ENCODE results near the gene ZFR.

The ZFR gene

GRCh38 chr5:32420506-32420905 lies 24.0 kb downstream of the ZFR start:
- ATAC-seq, result peak; percentile 88
- TF ChIP-seq RARB (CRISPR knock-in tag; IDR thresholded peaks at IDR 0.05) (no peak), ZC3H10 (CRISPR knock-in tag; IDR thresholded peaks at IDR 0.05) (no peak), ZFP30 (CRISPR knock-in tag; IDR thresholded peaks at IDR 0.05) (no peak), TCF4 (CRISPR knock-in tag; IDR thresholded peaks at IDR 0.05; ENCODE audit: borderline replicate concordance) (no peak), ZNF70 (CRISPR knock-in tag; IDR thresholded peaks at IDR 0.05) (no peak), ZFP3 (CRISPR knock-in tag; IDR thresholded peaks at IDR 0.05) (no peak)

DNA sequence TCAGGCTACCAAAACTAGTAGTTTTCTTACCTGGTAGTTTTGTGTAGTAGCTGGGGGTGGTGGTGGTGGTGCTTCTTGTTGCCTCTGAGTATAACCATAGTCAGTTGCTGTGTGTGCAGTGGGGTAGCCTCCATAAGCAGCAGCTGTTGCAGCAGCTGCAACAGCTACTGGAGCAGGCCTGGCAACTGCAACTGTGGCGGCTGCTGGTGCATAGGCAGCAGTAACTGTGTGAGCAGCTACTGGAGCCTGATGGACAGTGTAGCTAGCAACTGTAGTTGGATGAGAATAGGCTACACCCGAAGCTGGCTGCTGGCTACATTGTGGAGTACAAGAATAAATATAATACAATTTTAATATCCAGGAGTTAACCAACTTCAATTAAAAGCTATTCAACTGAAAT lies 24.7 kb downstream of the ZFR start:
- ATAC-seq, result no peak; the same call in 2 of the 3 replicates
- TF ChIP-seq TOX (CRISPR knock-in tag; IDR thresholded peaks at IDR 0.05; ENCODE audit: borderline replicate concordance), result no peak

- ATAC-seq, result peak; percentile 51
- TF ChIP-seq, protein P1, sequence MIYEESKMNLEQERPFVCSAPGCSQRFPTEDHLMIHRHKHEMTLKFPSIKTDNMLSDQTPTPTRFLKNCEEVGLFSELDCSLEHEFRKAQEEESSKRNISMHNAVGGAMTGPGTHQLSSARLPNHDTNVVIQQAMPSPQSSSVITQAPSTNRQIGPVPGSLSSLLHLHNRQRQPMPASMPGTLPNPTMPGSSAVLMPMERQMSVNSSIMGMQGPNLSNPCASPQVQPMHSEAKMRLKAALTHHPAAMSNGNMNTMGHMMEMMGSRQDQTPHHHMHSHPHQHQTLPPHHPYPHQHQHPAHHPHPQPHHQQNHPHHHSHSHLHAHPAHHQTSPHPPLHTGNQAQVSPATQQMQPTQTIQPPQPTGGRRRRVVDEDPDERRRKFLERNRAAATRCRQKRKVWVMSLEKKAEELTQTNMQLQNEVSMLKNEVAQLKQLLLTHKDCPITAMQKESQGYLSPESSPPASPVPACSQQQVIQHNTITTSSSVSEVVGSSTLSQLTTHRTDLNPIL (CRISPR knock-in tag; IDR thresholded peaks at IDR 0.05; ENCODE audit: low read depth), result no peak
- no peak for TF ChIP-seq ZNF70 (CRISPR knock-in tag; IDR thresholded peaks at IDR 0.05)
- TF ChIP-seq ZFP3 (CRISPR knock-in tag; IDR thresholded peaks at IDR 0.05), result no peak
- TF ChIP-seq BACH2 (CRISPR knock-in tag; IDR thresholded peaks at IDR 0.05; ENCODE audit: borderline replicate concordance), result no peak
- no peak for TF ChIP-seq ESRRG (CRISPR knock-in tag; IDR thresholded peaks at IDR 0.05)
- TF ChIP-seq ZFP30 (CRISPR knock-in tag; IDR thresholded peaks at IDR 0.05), result no peak
- TF ChIP-seq RARB (CRISPR knock-in tag; IDR thresholded peaks at IDR 0.05), result no peak
- TF ChIP-seq PPARA (CRISPR knock-in tag; IDR thresholded peaks at IDR 0.05; ENCODE audit: borderline replicate concordance), result no peak
- TF ChIP-seq CSDC2 (CRISPR knock-in tag; IDR thresholded peaks at IDR 0.05), result no peak
- TF ChIP-seq, protein P2, sequence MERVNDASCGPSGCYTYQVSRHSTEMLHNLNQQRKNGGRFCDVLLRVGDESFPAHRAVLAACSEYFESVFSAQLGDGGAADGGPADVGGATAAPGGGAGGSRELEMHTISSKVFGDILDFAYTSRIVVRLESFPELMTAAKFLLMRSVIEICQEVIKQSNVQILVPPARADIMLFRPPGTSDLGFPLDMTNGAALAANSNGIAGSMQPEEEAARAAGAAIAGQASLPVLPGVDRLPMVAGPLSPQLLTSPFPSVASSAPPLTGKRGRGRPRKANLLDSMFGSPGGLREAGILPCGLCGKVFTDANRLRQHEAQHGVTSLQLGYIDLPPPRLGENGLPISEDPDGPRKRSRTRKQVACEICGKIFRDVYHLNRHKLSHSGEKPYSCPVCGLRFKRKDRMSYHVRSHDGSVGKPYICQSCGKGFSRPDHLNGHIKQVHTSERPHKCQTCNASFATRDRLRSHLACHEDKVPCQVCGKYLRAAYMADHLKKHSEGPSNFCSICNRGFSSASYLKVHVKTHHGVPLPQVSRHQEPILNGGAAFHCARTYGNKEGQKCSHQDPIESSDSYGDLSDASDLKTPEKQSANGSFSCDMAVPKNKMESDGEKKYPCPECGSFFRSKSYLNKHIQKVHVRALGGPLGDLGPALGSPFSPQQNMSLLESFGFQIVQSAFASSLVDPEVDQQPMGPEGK (CRISPR knock-in tag; IDR thresholded peaks at IDR 0.05; ENCODE audit: borderline replicate concordance), result no peak
- no peak for TF ChIP-seq TOX (CRISPR knock-in tag; IDR thresholded peaks at IDR 0.05; ENCODE audit: borderline replicate concordance)
- no peak for TF ChIP-seq ZC3H10 (CRISPR knock-in tag; IDR thresholded peaks at IDR 0.05)
- TF ChIP-seq GLIS3 (CRISPR knock-in tag; IDR thresholded peaks at IDR 0.05), result no peak
- TF ChIP-seq ZNF8 (CRISPR knock-in tag; IDR thresholded peaks at IDR 0.05), result no peak
- TF ChIP-seq, protein P3, sequence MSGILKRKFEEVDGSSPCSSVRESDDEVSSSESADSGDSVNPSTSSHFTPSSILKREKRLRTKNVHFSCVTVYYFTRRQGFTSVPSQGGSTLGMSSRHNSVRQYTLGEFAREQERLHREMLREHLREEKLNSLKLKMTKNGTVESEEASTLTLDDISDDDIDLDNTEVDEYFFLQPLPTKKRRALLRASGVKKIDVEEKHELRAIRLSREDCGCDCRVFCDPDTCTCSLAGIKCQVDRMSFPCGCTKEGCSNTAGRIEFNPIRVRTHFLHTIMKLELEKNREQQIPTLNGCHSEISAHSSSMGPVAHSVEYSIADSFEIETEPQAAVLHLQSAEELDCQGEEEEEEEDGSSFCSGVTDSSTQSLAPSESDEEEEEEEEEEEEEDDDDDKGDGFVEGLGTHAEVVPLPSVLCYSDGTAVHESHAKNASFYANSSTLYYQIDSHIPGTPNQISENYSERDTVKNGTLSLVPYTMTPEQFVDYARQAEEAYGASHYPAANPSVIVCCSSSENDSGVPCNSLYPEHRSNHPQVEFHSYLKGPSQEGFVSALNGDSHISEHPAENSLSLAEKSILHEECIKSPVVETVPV (CRISPR knock-in tag; IDR thresholded peaks at IDR 0.05), result no peak
- no peak for TF ChIP-seq POU6F1 (CRISPR knock-in tag; IDR thresholded peaks at IDR 0.05; ENCODE audit: borderline replicate concordance, low read depth)
- no peak for TF ChIP-seq TCF4 (CRISPR knock-in tag; IDR thresholded peaks at IDR 0.05; ENCODE audit: borderline replicate concordance)
- no peak for TF ChIP-seq OSR1 (CRISPR knock-in tag; IDR thresholded peaks at IDR 0.05)
Measured at GRCh38 chr5:32413466-32414263, 30.9 kb downstream of the ZFR start.

GRCh38 chr5:32410630-32411029 lies 33.9 kb downstream of the ZFR start:
- no peak for ATAC-seq

More at GRCh38 chr5:32410630-32411029, 33.9 kb downstream of the ZFR start:
- TF ChIP-seq PPARA (CRISPR knock-in tag; IDR thresholded peaks at IDR 0.05; ENCODE audit: borderline replicate concordance), result no peak
- no peak for TF ChIP-seq SNAI2 (CRISPR knock-in tag; IDR thresholded peaks at IDR 0.05)
- TF ChIP-seq TOX (CRISPR knock-in tag; IDR thresholded peaks at IDR 0.05; ENCODE audit: borderline replicate concordance), result no peak
- TF ChIP-seq OSR1 (CRISPR knock-in tag; IDR thresholded peaks at IDR 0.05), result no peak
- no peak for TF ChIP-seq TCF4 (CRISPR knock-in tag; IDR thresholded peaks at IDR 0.05; ENCODE audit: borderline replicate concordance)
- no peak for TF ChIP-seq ZNF70 (CRISPR knock-in tag; IDR thresholded peaks at IDR 0.05)
- no peak for TF ChIP-seq POU6F1 (CRISPR knock-in tag; IDR thresholded peaks at IDR 0.05; ENCODE audit: borderline replicate concordance, low read depth)
- TF ChIP-seq, protein P3 (CRISPR knock-in tag; IDR thresholded peaks at IDR 0.05), result no peak
- TF ChIP-seq ISL1 (CRISPR knock-in tag; IDR thresholded peaks at IDR 0.05), result no peak
- TF ChIP-seq ZNF565 (CRISPR knock-in tag; conservative IDR thresholded peaks at IDR 0.05; ENCODE audit: low read depth), result no peak
- TF ChIP-seq ESRRG (CRISPR knock-in tag; IDR thresholded peaks at IDR 0.05), result no peak
- TF ChIP-seq ZC3H10 (CRISPR knock-in tag; IDR thresholded peaks at IDR 0.05), result no peak
- TF ChIP-seq TSHZ2 (CRISPR knock-in tag; IDR thresholded peaks at IDR 0.05), result no peak
- TF ChIP-seq RARB (CRISPR knock-in tag; IDR thresholded peaks at IDR 0.05), result no peak
- no peak for TF ChIP-seq ZNF8 (CRISPR knock-in tag; IDR thresholded peaks at IDR 0.05)
